Fibroblast of upper back skin (primary cell): ENCODE results near the gene COMTD1.
"Not testable (repeated sequence)": the region's sequence is repeated elsewhere in the genome, so short reads cannot be mapped to it uniquely, and the experiment has no call there.

Experiments used
- DNase-seq: peaks from one replicate; pipeline ENCODE4 v3.0.0-alpha.2; 2013

The COMTD1 gene

GRCh38 chr10:75212343-75212742 is 23.4 kb downstream of the COMTD1 start:
- no peak for DNase-seq

GRCh38 chr10:75211007-75211691 is 24.6 kb downstream of the COMTD1 start:
- DNase-seq: peak; percentile 33

DNA sequence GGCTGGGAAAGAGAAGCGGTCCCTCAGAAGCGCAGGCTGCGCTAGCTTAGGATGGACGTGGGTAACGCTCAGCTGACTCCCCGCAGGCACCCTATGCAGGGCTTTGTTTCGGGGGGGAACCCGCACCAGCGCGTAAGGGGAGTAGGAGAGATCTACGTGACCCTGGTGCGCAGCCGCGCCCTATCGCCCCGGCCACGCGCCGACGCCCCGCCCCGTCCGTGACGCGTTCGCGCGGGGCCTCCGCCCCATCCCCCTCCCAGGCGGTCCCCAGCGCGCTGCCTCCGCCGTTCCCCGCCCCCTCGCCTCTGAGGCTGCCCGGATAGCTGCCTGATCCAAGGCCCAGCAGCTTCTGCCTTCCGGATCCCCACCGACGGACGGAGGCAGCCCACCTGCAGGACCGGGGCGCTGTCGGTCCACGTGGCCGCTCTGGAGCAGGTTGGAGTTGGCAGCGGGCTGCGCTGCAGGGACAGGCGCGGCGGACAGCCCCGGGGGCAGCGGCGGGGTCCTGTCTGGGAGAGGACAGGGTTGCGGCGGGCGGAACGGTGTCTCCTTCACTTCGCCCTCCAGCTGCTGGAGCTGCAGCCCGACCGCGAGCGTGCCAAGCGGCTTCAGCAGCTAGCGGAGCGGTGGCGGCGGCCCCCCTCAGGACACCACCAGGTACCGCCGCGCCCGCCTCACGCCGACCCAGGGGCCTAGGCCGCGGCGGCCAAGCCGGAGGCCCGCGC is 25.3 kb downstream of the COMTD1 start, which contains the start of gene VDAC2:
Gene VDAC2 (plus strand): TSS at position 515 of the 725 bp plus-strand sequence. CDS start 363 bp downstream, outside the sequence.
- DNase-seq: peak; percentile 88

DNA sequence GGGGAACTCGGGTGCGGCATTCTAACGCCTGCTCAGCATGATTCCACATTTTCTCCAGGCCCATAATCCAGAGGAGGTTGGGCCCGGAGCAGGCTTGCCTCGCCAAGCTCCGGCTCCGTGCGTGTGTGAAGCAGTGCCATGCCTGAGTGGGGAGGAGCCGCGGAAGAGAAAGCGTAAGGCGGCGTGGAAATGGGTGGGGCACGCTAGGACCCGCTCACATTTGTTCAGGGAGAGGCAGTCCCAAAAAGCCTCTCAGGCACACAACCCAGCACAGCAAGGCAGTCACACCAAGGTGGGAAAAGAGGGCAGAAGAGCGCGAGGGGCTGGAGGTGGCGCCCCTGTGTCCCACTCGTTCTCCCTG is 25.9 kb downstream of the COMTD1 start:
- DNase-seq: peak; percentile 81

- no peak for DNase-seq
These were observed 26.5 kb downstream of the COMTD1 start for GRCh38 chr10:75209086-75209920.

GRCh38 chr10:75208181-75208580 is 27.6 kb downstream of the COMTD1 start:
- DNase-seq: peak; percentile 79

DNA sequence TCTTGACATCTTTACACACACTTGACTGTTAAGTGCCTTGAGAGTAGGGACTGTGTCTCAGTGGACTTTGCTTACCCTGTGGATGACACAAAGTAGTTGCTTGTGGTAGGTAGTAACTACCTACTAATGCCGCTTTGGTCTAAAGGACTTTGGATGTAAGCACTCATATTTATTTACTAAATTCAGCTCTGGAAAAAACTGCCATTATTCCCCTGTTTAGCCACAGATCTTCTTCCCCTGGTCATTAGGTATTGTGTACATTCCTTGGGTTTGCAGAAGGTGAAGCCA is 28.0 kb downstream of the COMTD1 start:
- DNase-seq: no peak

- no peak for DNase-seq
These were observed 28.5 kb downstream of the COMTD1 start for GRCh38 chr10:75207079-75207856.

GRCh38 chr10:75206638-75207037 is 29.1 kb downstream of the COMTD1 start:
- DNase-seq: not testable (repeated sequence)

DNA sequence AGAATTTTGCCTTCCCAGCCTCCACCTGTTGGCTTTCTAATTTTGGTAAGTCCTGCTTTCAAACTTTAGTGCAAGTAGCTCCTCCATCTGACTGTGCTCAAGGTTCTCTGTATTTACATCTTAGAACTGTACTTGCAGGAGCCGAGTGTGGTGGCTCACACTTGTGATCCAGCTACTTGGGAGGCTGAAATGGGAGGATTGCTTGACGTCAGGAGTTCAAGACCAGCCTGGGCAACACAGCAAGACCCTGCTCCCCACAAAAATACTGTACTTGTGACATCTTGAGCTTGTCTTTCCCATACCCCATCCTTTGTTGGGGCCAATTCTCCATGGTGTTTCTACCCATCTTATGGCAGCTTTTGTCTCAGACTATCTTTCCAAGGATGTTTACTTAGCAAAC is 29.8 kb downstream of the COMTD1 start:
- DNase-seq: no peak

- no peak for DNase-seq
These were observed 32.0 kb downstream of the COMTD1 start for GRCh38 chr10:75203724-75204123.

GRCh38 chr10:75203046-75203620 is 32.6 kb downstream of the COMTD1 start:
- DNase-seq: not testable (repeated sequence)

DNA sequence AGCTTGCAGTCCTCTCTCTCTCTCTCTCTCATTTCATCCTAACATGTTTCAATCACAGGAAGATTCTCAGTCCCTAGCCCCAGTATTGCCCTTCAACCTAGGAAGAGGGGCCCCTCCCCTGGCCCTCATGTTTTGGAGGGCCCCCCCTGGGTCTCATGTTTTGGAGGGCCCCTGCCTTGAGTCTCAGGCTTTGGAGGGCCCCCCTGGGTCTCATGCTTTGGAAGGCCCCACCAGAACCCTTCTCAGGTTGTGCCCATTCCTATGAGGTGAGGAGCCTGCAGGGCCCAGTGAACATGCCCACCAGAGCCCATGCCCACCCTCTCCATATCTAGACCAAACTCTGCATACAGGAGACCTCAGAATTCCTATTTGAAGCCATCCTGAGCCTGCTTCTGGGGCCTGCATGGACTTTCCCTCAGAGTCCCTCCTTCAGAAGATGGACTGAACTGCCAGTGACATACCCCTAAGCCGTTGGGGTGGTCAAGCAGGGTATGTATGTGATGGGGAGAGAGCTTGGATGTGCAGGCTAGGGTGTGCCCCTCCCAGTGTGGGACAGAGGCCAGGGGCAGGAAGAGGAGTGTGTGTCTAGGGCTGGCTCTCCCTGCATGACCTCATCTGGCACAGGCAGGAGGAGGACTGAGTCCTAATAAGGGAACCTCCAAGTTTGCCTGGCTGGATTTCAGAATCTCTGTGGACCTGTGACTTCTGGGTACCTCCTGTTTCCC is 33.3 kb downstream of the COMTD1 start:
- peak; percentile 69 for DNase-seq

DNA sequence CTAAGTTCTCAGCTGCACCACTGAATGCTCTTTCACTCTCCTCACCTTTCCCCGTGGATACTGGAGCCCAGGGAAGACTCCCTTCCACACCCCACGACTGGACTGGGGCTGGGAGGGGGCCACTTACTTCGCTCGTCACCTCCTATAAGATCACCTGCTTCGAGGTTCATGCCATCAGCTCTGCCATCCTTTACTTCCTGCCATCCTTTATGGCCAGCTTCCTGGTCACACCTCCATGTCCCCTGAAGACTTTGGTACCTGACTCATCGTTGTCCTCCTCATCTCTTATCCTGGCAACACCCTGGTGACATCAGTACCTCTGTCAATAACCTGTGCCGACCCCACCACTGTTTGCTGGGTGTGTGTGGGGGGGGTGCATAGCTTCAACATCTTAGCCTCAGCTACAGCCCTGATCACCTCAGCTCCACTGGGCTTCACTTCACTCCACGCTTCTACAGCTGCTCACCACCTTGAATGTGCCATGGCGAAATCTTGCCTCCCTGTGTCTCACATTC is 33.9 kb downstream of the COMTD1 start:
- no peak for DNase-seq

- DNase-seq: not testable (repeated sequence)
These were observed 35.8 kb downstream of the COMTD1 start for GRCh38 chr10:75199949-75200348.

DNA sequence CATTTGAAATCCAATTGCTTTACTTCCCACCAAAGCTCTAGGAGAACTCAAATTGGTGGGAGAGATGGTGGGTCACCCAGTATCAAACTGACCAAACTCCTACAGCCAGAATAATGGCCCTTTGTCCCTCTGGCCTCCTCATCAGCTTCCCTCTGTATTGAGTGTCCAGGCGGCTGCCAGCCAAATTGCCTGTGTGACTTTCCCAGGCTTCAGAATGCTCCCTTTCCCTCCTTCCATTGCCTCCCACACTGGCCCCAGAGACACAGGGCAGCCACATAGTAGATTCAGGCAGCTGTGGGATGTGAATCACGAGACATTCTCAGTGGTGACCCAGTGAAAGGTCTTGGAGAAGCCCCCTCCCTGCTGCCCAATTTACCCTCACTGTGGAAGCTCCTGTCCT is 37.9 kb downstream of the COMTD1 start:
- DNase-seq: no peak

- no peak for DNase-seq
These were observed 38.7 kb downstream of the COMTD1 start for GRCh38 chr10:75197066-75197465.

GRCh38 chr10:75195035-75195763 is 40.6 kb downstream of the COMTD1 start:
- DNase-seq: peak; percentile 54

GRCh38 chr10:75194625-75195024 is 41.1 kb downstream of the COMTD1 start:
- DNase-seq: not testable (repeated sequence)

DNA sequence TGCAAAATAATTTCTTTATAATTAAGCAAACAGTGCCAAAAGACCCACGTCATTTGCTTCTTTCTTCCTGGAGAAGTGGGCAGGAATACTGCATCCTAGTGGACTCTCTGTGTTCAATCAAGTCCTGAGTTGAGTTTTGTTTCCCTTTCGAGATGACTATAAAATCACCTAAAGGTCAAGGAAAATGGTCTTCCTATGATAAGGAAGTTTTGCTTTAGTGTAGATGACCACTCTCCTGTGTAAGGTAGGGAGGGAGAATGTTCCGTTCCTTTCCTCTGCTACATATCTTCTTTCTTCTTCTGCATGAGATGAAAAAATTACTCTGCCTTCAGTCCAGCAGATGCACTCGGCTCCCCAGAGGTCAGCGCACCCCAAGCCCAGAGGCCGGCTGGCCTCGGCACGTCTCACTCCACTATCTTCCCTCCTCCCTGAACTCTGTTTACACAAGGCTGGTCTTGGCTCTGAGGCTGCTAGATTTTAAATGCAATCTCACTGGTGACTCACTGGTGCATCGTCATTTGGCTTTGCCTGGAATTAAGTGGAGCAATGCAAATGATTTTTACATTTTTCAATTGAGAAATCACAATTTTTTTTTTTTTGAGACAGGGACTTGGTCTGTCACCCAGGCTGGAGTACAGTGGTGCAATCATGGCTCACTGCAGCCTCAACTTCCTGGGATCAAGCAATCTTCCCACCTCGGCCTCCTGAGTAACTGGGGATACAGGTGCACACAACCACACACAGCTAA is 43.8 kb downstream of the COMTD1 start:
- peak; percentile 81 for DNase-seq
